Adipose tissue (tissue), 3 donors: ENCODE measurements around the gene MAP1LC3A. TPM values are rescaled to one million over a fixed set of nuclear protein-coding genes. Genes with fewer than 3 reads are reported as not detected.

Experiments used
- H3K27ac ChIP-seq: one replicate; pipeline ENCODE4 v1.5.1; 2013; ENCODE audit warnings: low read depth, low read length
- WGBS, 3 donors: extraction: QIAGEN DNeasy Blood & Tissue Kit; methylation state at CpG; one replicate each; pipeline ENCODE4 v1.1.7; 2013; 5-methylcytosine and 5-hydroxymethylcytosine counted together
- polyA plus RNA-seq, 3 donors: library from polyadenylated mRNA; stranded (reverse); fragments of 200-250 nt; gene quantifications; one replicate each; pipeline ENCODE4 v1.2.3, GENCODE V29; 2013
- donor health status: healthy with polysubstance abuse.
- donor health status: Bipolar disorder and iron deficiency.
- donor health status: healthy.

The MAP1LC3A gene
- polyA plus RNA-seq, 3 donors = 24.8 to 82.0 (median 78.1) TPM

GRCh38 chr20:34583544-34583943 is 25.0 kb downstream of the MAP1LC3A start:
- no peak overlapping the region for H3K27ac ChIP-seq

GRCh38 chr20:34585019-34585418 is 26.5 kb downstream of the MAP1LC3A start:
- WGBS, 3 donors = 96 to 100% (median 98%) methylated on average over 5 of the region's 5 CpGs
- no peak overlapping the region for H3K27ac ChIP-seq

More at GRCh38 chr20:34583544-34583943, 25.0 kb downstream of the MAP1LC3A start:
- WGBS, 3 donors = 77 to 91% (median 78%) methylated on average over 6 of the region's 6 CpGs

GRCh38 chr20:34586488-34587163 is 28.1 kb downstream of the MAP1LC3A start:
- H3K27ac ChIP-seq = no peak overlapping the region
- 78 to 92% (median 90%) methylated on average over 9 of the region's 9 CpGs for WGBS, 3 donors

- 83 to 90% (median 90%) methylated on average over 9 of the region's 9 CpGs for WGBS, 3 donors
- no peak overlapping the region for H3K27ac ChIP-seq
Measured at GRCh38 chr20:34595377-34596184, 37.1 kb downstream of the MAP1LC3A start.

- no peak overlapping the region for H3K27ac ChIP-seq
- WGBS, 3 donors = 43 to 68% (median 51%) methylated on average over 9 of the region's 9 CpGs
Measured at GRCh38 chr20:34600892-34601653, 42.6 kb downstream of the MAP1LC3A start.

- no peak overlapping the region for H3K27ac ChIP-seq
- WGBS, 3 donors = 65 to 74% (median 73%) methylated on average over 8 of the region's 8 CpGs
Measured at GRCh38 chr20:34604980-34605788, 46.7 kb downstream of the MAP1LC3A start.

GRCh38 chr20:34607066-34607465 is 48.5 kb downstream of the MAP1LC3A start:
- no peak overlapping the region for H3K27ac ChIP-seq
- 95 to 99% (median 97%) methylated on average over 7 of the region's 7 CpGs for WGBS, 3 donors

Other genes with a start within 250 kb of the MAP1LC3A start
- 10 to 100 TPM in 2 of 3 donors, 1 to 10 TPM in 1; 8.3 to 13.3 (median 12.1) TPM for gene ITCH, start 195.4 kb upstream of the MAP1LC3A start, polyA plus RNA-seq
- gene DYNLRB1, start 42.3 kb upstream of the MAP1LC3A start, polyA plus RNA-seq = 100 to 1,000 TPM in 2 of 3 donors, 10 to 100 TPM in 1; 67.3 to 250 (median 166) TPM
- 10 to 100 TPM in 2 of 3 donors, 1 to 10 TPM in 1; 6.6 to 13.4 (median 11.1) TPM for gene PIGU, start 118.4 kb downstream of the MAP1LC3A start, polyA plus RNA-seq
- gene TP53INP2, start 145.6 kb downstream of the MAP1LC3A start, polyA plus RNA-seq = 10 to 100 TPM in 2 of 3 donors, 1 to 10 TPM in 1; 4.0 to 22.5 (median 17.8) TPM